CD4-positive, alpha-beta T cell treated with Interferon alpha-2 for 1 hour (primary cell): ENCODE data around the gene STARD9.

ENCODE experiments used
- DNase-seq, 2 donors: peaks; one replicate each; pipeline ENCODE4 v3.0.0-alpha.2; 2020 to 2022

STARD9 gene

GRCh38 chr15:42696626-42697025, 121.2 kb downstream of the STARD9 start:
- DNase-seq, result no peak

GRCh38 chr15:42704492-42704926, 129.1 kb downstream of the STARD9 start:
- DNase-seq, result peak; percentile 58 to 72

- DNase-seq, result no peak
Measured at GRCh38 chr15:42705336-42705735, 129.9 kb downstream of the STARD9 start.

GRCh38 chr15:42707068-42707467, 131.7 kb downstream of the STARD9 start:
- no peak for DNase-seq

GRCh38 chr15:42707873-42708544, 132.6 kb downstream of the STARD9 start:
- DNase-seq, result no peak

- no peak for DNase-seq
Measured at GRCh38 chr15:42710662-42711061, 135.3 kb downstream of the STARD9 start.

GRCh38 chr15:42711746-42712145, 136.3 kb downstream of the STARD9 start:
- no peak for DNase-seq

GRCh38 chr15:42712584-42712983, 137.2 kb downstream of the STARD9 start:
- DNase-seq, result no peak

GRCh38 chr15:42716125-42716524, 140.7 kb downstream of the STARD9 start:
- no peak for DNase-seq

GRCh38 chr15:42716626-42717025, 141.2 kb downstream of the STARD9 start:
- no peak for DNase-seq

GRCh38 chr15:42719043-42719442, 143.6 kb downstream of the STARD9 start:
- no peak for DNase-seq

- DNase-seq, result no peak
Measured at GRCh38 chr15:42720071-42720470, 144.7 kb downstream of the STARD9 start.

- no peak for DNase-seq
Measured at GRCh38 chr15:42721016-42721415, 145.6 kb downstream of the STARD9 start.

- no peak for DNase-seq
Measured at GRCh38 chr15:42721916-42722315, 146.5 kb downstream of the STARD9 start.

GRCh38 chr15:42723068-42723467, 147.7 kb downstream of the STARD9 start:
- DNase-seq, result no peak

- no peak for DNase-seq
Measured at GRCh38 chr15:42724276-42724675, 148.9 kb downstream of the STARD9 start.

GRCh38 chr15:42725331-42725903, 150.0 kb downstream of the STARD9 start:
- no peak for DNase-seq

- no peak for DNase-seq
Measured at GRCh38 chr15:42726114-42726513, 150.7 kb downstream of the STARD9 start.

GRCh38 chr15:42727750-42728381, 152.5 kb downstream of the STARD9 start:
- DNase-seq, result no peak

- no peak for DNase-seq
Measured at GRCh38 chr15:42728560-42728959, 153.2 kb downstream of the STARD9 start.

GRCh38 chr15:42728972-42729371, 153.6 kb downstream of the STARD9 start:
- no peak for DNase-seq

GRCh38 chr15:42729409-42729808, 154.0 kb downstream of the STARD9 start:
- no peak for DNase-seq

GRCh38 chr15:42730135-42730534, 154.7 kb downstream of the STARD9 start:
- DNase-seq, result no peak

GRCh38 chr15:42730536-42730935, 155.1 kb downstream of the STARD9 start:
- no peak for DNase-seq
